H1 (cell line): ENCODE results near the gene OTOP3. TPM values are rescaled to one million over a fixed set of nuclear protein-coding genes. Genes with fewer than 3 reads are reported as not detected.

Experiments used
- CTCF ChIA-PET: fragments of 300-600 bp; sonication (Branson Sonifier 250); formaldehyde crosslinking; loops from one replicate; lab custom pipeline; 2021; ENCODE audit not compliant: partially characterized antibody; lab: Charles Lee
- POLR2A ChIA-PET: fragments of 300-600 bp; sonication (Branson Sonifier 250); formaldehyde crosslinking; loops from one replicate; lab custom pipeline; 2021; ENCODE audit warnings: inconsistent platforms; ENCODE audit not compliant: partially characterized antibody; lab: Charles Lee
- DNase-seq, 2 experiments: peaks; one replicate each; pipeline versions ENCODE4 v3.0.0 to v3.0.0-alpha.2; 2010 to 2022; ENCODE audit warnings: low spot score in 2 of 2, low read depth in 1 of 2, mixed read lengths in 1 of 2
- FAIRE-seq: peaks from 2 replicates; lab custom pipeline; 2011; peaks lifted over from hg19 to GRCh38; lab: Jason Lieb, UNC
- H2AFZ ChIP-seq: 2 replicates; pipeline ENCODE4 v1.8.1; 2012; ENCODE audit warnings: low read length, inconsistent platforms
- H2AK5ac ChIP-seq: 2 replicates; pipeline ENCODE4 v1.6.1; 2013; ENCODE audit warnings: low read depth, low read length
- H2BK120ac ChIP-seq: replicated peaks from 2 replicates; pipeline ENCODE3; 2013; ENCODE audit warnings: low read depth, low read length, inconsistent platforms
- H2BK12ac ChIP-seq: 2 replicates; pipeline ENCODE4 v1.6.1; 2013; ENCODE audit warnings: low read depth, low read length
- H2BK15ac ChIP-seq: 2 replicates; pipeline ENCODE4 v1.6.1; 2013; ENCODE audit warnings: low read length
- H2BK20ac ChIP-seq: 2 replicates; pipeline ENCODE4 v1.6.1; 2013; ENCODE audit warnings: low read length
- H2BK5ac ChIP-seq: 2 replicates; pipeline ENCODE4 v1.6.1; 2013; ENCODE audit warnings: low read depth, low read length
- H3K14ac ChIP-seq: 2 replicates; pipeline ENCODE4 v1.6.1; 2013; ENCODE audit warnings: inconsistent platforms; ENCODE audit not compliant: insufficient read length
- H3K18ac ChIP-seq: 2 replicates; pipeline ENCODE4 v1.6.1; 2013; ENCODE audit warnings: low read length; ENCODE audit errors: extremely low read depth
- H3K23ac ChIP-seq: 2 replicates; pipeline ENCODE4 v1.6.1; 2013; ENCODE audit warnings: inconsistent platforms; ENCODE audit not compliant: insufficient read length
- H3K23me2 ChIP-seq: 2 replicates; pipeline ENCODE4 v1.6.1; 2013; ENCODE audit warnings: low read depth, low read length
- H3K27ac ChIP-seq: 2 replicates; pipeline ENCODE4 v1.6.1; 2011; ENCODE audit warnings: low read depth, low read length, inconsistent platforms
- H3K27me3 ChIP-seq, 4 experiments: replicated peaks in 1 of 4; 1 replicate in 1 of 4; 2 replicates in 3 of 4; pipeline versions ENCODE4 v1.6.1 to v1.8.1; 2011 to 2013; ENCODE audit warnings: low read length in 3 of 4, mild to moderate bottlenecking in 3 of 4, inconsistent platforms in 2 of 4, mixed read lengths in 2 of 4, moderate library complexity in 1 of 4; ENCODE audit not compliant: control insufficient read depth in 3 of 4, insufficient read depth in 3 of 4; ENCODE audit errors: extremely low read depth in 1 of 4
- H3K36me3 ChIP-seq, 4 experiments: 2 replicates each; pipeline versions ENCODE4 v1.6.1 to v1.8.1; 2011 to 2013; ENCODE audit warnings: mild to moderate bottlenecking in 4 of 4, low read length in 3 of 4, moderate library complexity in 2 of 4, control low read depth in 1 of 4, inconsistent platforms in 1 of 4; ENCODE audit not compliant: insufficient read depth in 4 of 4, control insufficient read depth in 2 of 4
- H3K4ac ChIP-seq: replicated peaks from 2 replicates; pipeline ENCODE3; 2013; ENCODE audit warnings: low read length, low read depth, mixed read lengths, inconsistent platforms; ENCODE audit not compliant: insufficient read length
- H3K4me1 ChIP-seq, 4 experiments: replicated peaks in 1 of 4; 1 replicate in 1 of 4; 2 replicates in 3 of 4; pipeline versions ENCODE4 v1.6.1 to v1.8.1; 2011 to 2013; ENCODE audit warnings: low read length in 3 of 4, inconsistent platforms in 2 of 4, mixed read lengths in 1 of 4; ENCODE audit not compliant: insufficient read depth in 4 of 4, control insufficient read depth in 3 of 4
- H3K4me2 ChIP-seq, 2 experiments: 2 replicates each; pipeline versions ENCODE4 v1.6.1 to v1.8.1; 2011 to 2013; ENCODE audit warnings: low read depth in 2 of 2, low read length in 2 of 2, control low read depth in 1 of 2, inconsistent platforms in 1 of 2, mild to moderate bottlenecking in 1 of 2; ENCODE audit not compliant: insufficient read depth in 1 of 2
- H3K4me3 ChIP-seq, 4 experiments: fragments of 200-600, 300-600 bp in 1 of 4; sonication (generic), shearing (Covaris generic), sonication (Bioruptor Twin) in 1 of 4; 2 replicates each; pipeline versions ENCODE4 v1.5.1 to v1.8.1; 2011 to 2016; ENCODE audit warnings: low read length in 4 of 4, low read depth in 3 of 4, control low read depth in 2 of 4, inconsistent platforms in 2 of 4, mild to moderate bottlenecking in 2 of 4, mixed read lengths in 1 of 4, moderate library complexity in 1 of 4; ENCODE audit not compliant: insufficient read depth in 2 of 4; ENCODE audit errors: extremely low read depth in 1 of 4
- H3K56ac ChIP-seq: replicated peaks from 2 replicates; pipeline ENCODE3; 2013; ENCODE audit warnings: low read depth, mild to moderate bottlenecking, mixed read lengths, low read length, inconsistent platforms; ENCODE audit not compliant: insufficient read length
- H3K79me1 ChIP-seq: 2 replicates; pipeline ENCODE4 v1.6.1; 2013; ENCODE audit warnings: low read depth, low read length, control low read depth
- H3K79me2 ChIP-seq, 2 experiments: 2 replicates each; pipeline versions ENCODE4 v1.6.1 to v1.8.1; 2012 to 2013; ENCODE audit warnings: low read length in 2 of 2, mild to moderate bottlenecking in 2 of 2, inconsistent platforms in 1 of 2; ENCODE audit not compliant: insufficient read depth in 2 of 2, control insufficient read depth in 1 of 2
- H3K9ac ChIP-seq, 4 experiments: replicated peaks in 1 of 4; 1 replicate in 1 of 4; 2 replicates in 3 of 4; pipeline versions ENCODE4 v1.6.1 to v1.8.1; 2011 to 2013; ENCODE audit warnings: low read depth in 3 of 4, low read length in 3 of 4, control low read depth in 2 of 4, mild to moderate bottlenecking in 2 of 4, moderate library complexity in 2 of 4, inconsistent platforms in 1 of 4; ENCODE audit errors: extremely low read depth in 1 of 4
- H3K9me3 ChIP-seq, 2 experiments: 2 replicates each; pipeline versions ENCODE4 v1.6.1 to v1.8.1; 2012 to 2013; ENCODE audit warnings: mild to moderate bottlenecking in 2 of 2, moderate library complexity in 2 of 2, control low read depth in 1 of 2, inconsistent platforms in 1 of 2, low read depth in 1 of 2, low read length in 1 of 2, mixed read lengths in 1 of 2; ENCODE audit not compliant: insufficient read depth in 2 of 2
- H4K20me1 ChIP-seq, 2 experiments: replicated peaks in 1 of 2; 2 replicates each; pipeline versions ENCODE3 to v1.8.1; 2011 to 2013; ENCODE audit warnings: inconsistent platforms in 2 of 2, low read length in 2 of 2, mild to moderate bottlenecking in 1 of 2; ENCODE audit not compliant: insufficient read depth in 2 of 2, control insufficient read depth in 1 of 2
- H4K5ac ChIP-seq: 2 replicates; pipeline ENCODE4 v1.6.1; 2013; ENCODE audit warnings: low read length, low read depth, mixed read lengths, inconsistent platforms; ENCODE audit not compliant: insufficient read length
- H4K8ac ChIP-seq: 2 replicates; pipeline ENCODE4 v1.8.0; 2013; ENCODE audit warnings: mild to moderate bottlenecking, moderate library complexity, low read length, inconsistent platforms; ENCODE audit not compliant: insufficient read depth; ENCODE audit errors: extremely low read depth
- H4K91ac ChIP-seq: replicated peaks from 2 replicates; pipeline ENCODE3; 2013; ENCODE audit warnings: low read length, mixed read lengths, inconsistent platforms; ENCODE audit not compliant: insufficient read length
- BACH1 ChIP-seq: IDR thresholded peaks from 2 replicates; pipeline ENCODE4 v1.6.1; 2012; ENCODE audit warnings: low read length, improper control_type of control experiment
- BCL11A ChIP-seq, 2 experiments: IDR thresholded peaks; one replicate each; pipeline ENCODE4 v1.6.1; 2011; ENCODE audit warnings: low read depth in 2 of 2, low read length in 2 of 2, mild to moderate bottlenecking in 2 of 2
- CTCF ChIP-seq, 3 experiments: IDR thresholded peaks; 1 replicate in 2 of 3; 2 replicates in 1 of 3; pipeline versions ENCODE4 v1.5.1 to v1.6.1; 2011; ENCODE audit warnings: low read length in 3 of 3, mild to moderate bottlenecking in 3 of 3, inconsistent platforms in 2 of 3, low read depth in 1 of 3, moderate library complexity in 1 of 3; ENCODE audit not compliant: insufficient read depth in 1 of 3; ENCODE audit errors: control extremely low read depth in 1 of 3
- E2F6 ChIP-seq: IDR thresholded peaks from 2 replicates; pipeline ENCODE4 v1.6.1; 2012; ENCODE audit warnings: inconsistent platforms
- MAX ChIP-seq: IDR thresholded peaks from 2 replicates; pipeline ENCODE4 v1.6.1; 2012; ENCODE audit warnings: inconsistent platforms
- RNF2 ChIP-seq: fragments of 200-900, 300-1000 bp; sonication (generic); IDR thresholded peaks from 2 replicates; pipeline ENCODE4 v1.7.1; 2016; ENCODE audit warnings: borderline replicate concordance, low read depth, mild to moderate bottlenecking, antibody characterized with exemption, low read length; ENCODE audit not compliant: poor library complexity, severe bottlenecking; ENCODE audit errors: missing control alignments
- WGBS, 2 experiments: shearing (Covaris generic) in 1 of 2; methylation state at CpG; one replicate each; pipeline versions ENCODE4 v1.1.6 to v1.1.7; 2013 to 2015; ENCODE audit warnings: low lambda C conversion rate in 2 of 2, mixed read lengths in 2 of 2, inconsistent platforms in 1 of 2, low coverage in 1 of 2, missing lambda C conversion rate in 1 of 2; ENCODE audit not compliant: insufficient replicate concordance in 2 of 2, insufficient coverage in 1 of 2, insufficient read length in 1 of 2; ENCODE audit errors: extremely low coverage in 1 of 2, missing lambda C conversion rate in 1 of 2; 5-methylcytosine and 5-hydroxymethylcytosine counted together
- polyA plus RNA-seq, 7 experiments: library from polyadenylated mRNA; depleted of rRNA in 3 of 7; stranded (reverse) in 5 of 7; unstranded in 2 of 7; fragments of >200 nt in 5 of 7; fragments of 200-250 nt in 2 of 7; gene quantifications; 1 replicate in 5 of 7; 2 replicates in 1 of 7; 4 replicates in 1 of 7; pipeline versions ENCODE4 v1.2.1 to v1.2.3, GENCODE V29; 2011 to 2013; ENCODE audit warnings: missing spikeins in 2 of 7, mixed read lengths in 2 of 7
- total RNA-seq: library from RNA; stranded (reverse); fragmentation: NEBNext Ultra II Directional; extraction: Animal tissue kit (Norgen Biotek cat#: 25700); gene quantifications from 2 replicates; pipeline ENCODE4 v1.2.1, GENCODE V29; 2021

OTOP3 gene
- total and polyA plus RNA-seq, 2 of the 8 experiments (the other 6 are each of a cell fraction or from before 2014, with no cell fraction given) = 0.05 TPM; not detected in 1

GRCh38 chr17:74923538-74924249 lies 12.0 kb upstream of the OTOP3 start:
- no peak overlapping the region for H2BK12ac ChIP-seq
- H4K91ac ChIP-seq = no peak overlapping the region
- peaks cover 0 to 5% of the 10 kb centered on the region in 2 experiments for H4K20me1 ChIP-seq
- H3K18ac ChIP-seq = no peak overlapping the region
- H3K4me1 ChIP-seq = peaks cover 0 to 19% (median 16%) of the 10 kb centered on the region in 4 experiments; a peak in 6 of 7 replicates
- DNase-seq (peak in 1 of 2 experiments; percentile 89), FAIRE-seq (no peak)
- no peak overlapping the region; the same call in 1 of the 2 replicates for H4K8ac ChIP-seq
- peak overlapping the region; percentile 90 to 92 for H3K4me2 ChIP-seq
- 8% methylated on average over 35 of the region's 59 CpGs; no CpG with 5 or more reads in 1 of the 2 experiments for WGBS, 2 experiments
- H2AK5ac ChIP-seq = no peak overlapping the region
- no peak overlapping the region for H3K27ac ChIP-seq
- peaks cover 40 to 62% (median 53%) of the 10 kb centered on the region in 4 experiments for H3K27me3 ChIP-seq
- H3K79me1 ChIP-seq = no peaks in the 10 kb centered on the region
- CTCF ChIA-PET = interaction anchor here (0.6 to 49.9 kb wide), 28 partner anchors 8 to 486 kb away, joined by 3 to 1072 read pairs (median 4); partner anchors contain the start of genes CDR2L, FADS6, FDXR and OTOP3
- no peak overlapping the region for H2BK5ac ChIP-seq
- H3K9me3 ChIP-seq = no peaks in the 10 kb centered on the region
- no peak overlapping the region for H3K23ac ChIP-seq
- no peak overlapping the region for H3K4ac ChIP-seq
- no peaks in the 10 kb centered on the region for H3K79me2 ChIP-seq
- POLR2A ChIA-PET = interaction anchor here (0.9 to 1.7 kb wide), 5 partner anchors 15 to 50 kb away, joined by 3 to 4 read pairs (median 3); no protein-coding TSS in a partner anchor
- H2BK15ac ChIP-seq = no peak overlapping the region
- H3K4me3 ChIP-seq = peak overlapping the region; percentile 33 to 74 (median 36)
- peaks cover 9% of the 10 kb centered on the region; the same call in 1 of the 2 replicates for H3K23me2 ChIP-seq
- H3K9ac ChIP-seq = no peak overlapping the region
- H3K36me3 ChIP-seq = no peaks in the 10 kb centered on the region; a peak in 1 of 8 replicates
- no peak overlapping the region for H2BK120ac ChIP-seq
- H2BK20ac ChIP-seq = no peak overlapping the region
- H2AFZ ChIP-seq = 0 out of 2 replicates have a peak overlapping the region, but pooled peaks have one; percentile 26
- no peak overlapping the region for H3K56ac ChIP-seq
- no peak overlapping the region for H4K5ac ChIP-seq
- no peak overlapping the region for H3K14ac ChIP-seq
- TF ChIP-seq MAX (peak; percentile 95), BCL11A (IDR thresholded peaks at IDR 0.05; ENCODE audit: low read depth in 2 of 2, low read length in 2 of 2) (no peak), RNF2 (peak; percentile 39), CTCF (IDR thresholded peaks at IDR 0.05; ENCODE audit: control extremely low read depth in 1 of 3, insufficient read depth in 1 of 3, low read depth in 1 of 3, low read length in 3 of 3) (peak; percentile 71 to 93 (median 80)), BACH1 (peak; percentile 75), E2F6 (peak; percentile 88)
